ENCODE data around the gene CREB3L4. TPM values are rescaled to one million over a fixed set of nuclear protein-coding genes. Genes with fewer than 3 reads are reported as not detected.

The CREB3L4 gene
- total and polyA plus RNA-seq, 2 of the 13 experiments (the other 11 are each of a cell fraction or from before 2014, with no cell fraction given), result 9.9 to 18.7 TPM

- TF ChIP-seq CERS6 (CRISPR knock-in tag; IDR thresholded peaks at IDR 0.05) (no peak), MXD4 (CRISPR knock-in tag; IDR thresholded peaks at IDR 0.05) (peak; percentile 62), MEIS2 (CRISPR knock-in tag; IDR thresholded peaks at IDR 0.05) (peak; percentile 51; the same call in 1 of the 2 replicates), ONECUT2 (CRISPR knock-in tag; IDR thresholded peaks at IDR 0.05) (0 out of 2 replicates have a peak, but pooled peaks have one; percentile 6), ZNF501 (CRISPR knock-in tag; IDR thresholded peaks at IDR 0.05) (peak; percentile 76; the same call in 1 of the 2 replicates), FOXO1 (CRISPR knock-in tag; IDR thresholded peaks at IDR 0.05) (peak; percentile 21; the same call in 1 of the 2 replicates), DNMT1 (CRISPR knock-in tag; IDR thresholded peaks at IDR 0.05) (0 out of 2 replicates have a peak, but pooled peaks have one; percentile 1), ZBTB44 (CRISPR knock-in tag; IDR thresholded peaks at IDR 0.05) (no peak), ZNF619 (CRISPR knock-in tag; IDR thresholded peaks at IDR 0.05) (no peak), ZSCAN20 (CRISPR knock-in tag; IDR thresholded peaks at IDR 0.05; ENCODE audit: borderline replicate concordance) (peak; percentile 44; the same call in 1 of the 2 replicates), CEBPG (CRISPR knock-in tag; IDR thresholded peaks at IDR 0.05) (no peak), HNRNPH1 (optimal IDR thresholded peaks at IDR 0.05; ENCODE audit: low read depth, low read length) (no peak), NONO (IDR thresholded peaks at IDR 0.05) (no peak), NONO (CRISPR knock-in tag; conservative IDR thresholded peaks at IDR 0.05) (peak; percentile 55), SAP130 (CRISPR knock-in tag; IDR thresholded peaks at IDR 0.05; ENCODE audit: low read depth) (peak; percentile 57), CAMTA2 (CRISPR knock-in tag; IDR thresholded peaks at IDR 0.05; ENCODE audit: borderline replicate concordance) (0 out of 2 replicates have a peak, but pooled peaks have one; percentile 10), MEF2D (CRISPR knock-in tag; IDR thresholded peaks at IDR 0.05) (0 out of 2 replicates have a peak, but pooled peaks have one; percentile 48), ZNF687 (CRISPR knock-in tag; IDR thresholded peaks at IDR 0.05) (peak; percentile 71), E2F1 (CRISPR knock-in tag; IDR thresholded peaks at IDR 0.05) (peak; percentile 69), ZNF138 (CRISPR knock-in tag; IDR thresholded peaks at IDR 0.05; ENCODE audit: low read depth) (0 out of 2 replicates have a peak, but pooled peaks have one; percentile 57), RXRB (CRISPR knock-in tag; IDR thresholded peaks at IDR 0.05; ENCODE audit: borderline replicate concordance) (peak; percentile 40; the same call in 1 of the 2 replicates)
Observed at GRCh38 chr1:153963030-153963849, 4.5 kb upstream of the CREB3L4 start, which contains the start of gene SLC39A1 (continued).

Measured in HepG2 (cell line).